Stimulated activated CD8-positive, alpha-beta memory T cell treated with anti-CD3 and anti-CD28 coated beads, Interleukin-2, amount 100 ng/mL, for 48 hours (primary cell): ENCODE results near the gene DOCK10.

Experiments
- DNase-seq, 2 donors: peaks; one replicate each; pipeline ENCODE4 v3.0.0-alpha.2; 2020; ENCODE audit warnings: low read depth in 2 of 2

DOCK10 gene

DNA sequence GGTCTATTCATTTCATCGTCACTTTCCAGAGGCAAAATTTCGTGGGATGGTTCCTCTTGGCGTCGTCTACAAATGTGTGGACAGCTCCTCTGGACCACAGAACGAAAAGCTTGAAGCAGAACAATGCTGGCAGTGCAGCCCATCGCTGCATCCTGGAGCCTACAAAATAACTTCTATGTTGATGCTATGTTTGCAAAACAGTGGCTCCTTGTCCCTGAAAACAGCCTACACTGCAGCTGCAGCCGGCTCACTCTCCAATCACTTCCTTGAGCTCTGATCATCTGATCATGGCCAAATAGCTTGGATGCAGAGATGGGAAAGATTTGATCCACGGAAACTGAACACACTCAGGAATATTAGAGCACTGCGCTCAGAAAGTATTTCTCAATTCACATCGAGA, 60.0 kb downstream of the DOCK10 start:
- no peak for DNase-seq

DNA sequence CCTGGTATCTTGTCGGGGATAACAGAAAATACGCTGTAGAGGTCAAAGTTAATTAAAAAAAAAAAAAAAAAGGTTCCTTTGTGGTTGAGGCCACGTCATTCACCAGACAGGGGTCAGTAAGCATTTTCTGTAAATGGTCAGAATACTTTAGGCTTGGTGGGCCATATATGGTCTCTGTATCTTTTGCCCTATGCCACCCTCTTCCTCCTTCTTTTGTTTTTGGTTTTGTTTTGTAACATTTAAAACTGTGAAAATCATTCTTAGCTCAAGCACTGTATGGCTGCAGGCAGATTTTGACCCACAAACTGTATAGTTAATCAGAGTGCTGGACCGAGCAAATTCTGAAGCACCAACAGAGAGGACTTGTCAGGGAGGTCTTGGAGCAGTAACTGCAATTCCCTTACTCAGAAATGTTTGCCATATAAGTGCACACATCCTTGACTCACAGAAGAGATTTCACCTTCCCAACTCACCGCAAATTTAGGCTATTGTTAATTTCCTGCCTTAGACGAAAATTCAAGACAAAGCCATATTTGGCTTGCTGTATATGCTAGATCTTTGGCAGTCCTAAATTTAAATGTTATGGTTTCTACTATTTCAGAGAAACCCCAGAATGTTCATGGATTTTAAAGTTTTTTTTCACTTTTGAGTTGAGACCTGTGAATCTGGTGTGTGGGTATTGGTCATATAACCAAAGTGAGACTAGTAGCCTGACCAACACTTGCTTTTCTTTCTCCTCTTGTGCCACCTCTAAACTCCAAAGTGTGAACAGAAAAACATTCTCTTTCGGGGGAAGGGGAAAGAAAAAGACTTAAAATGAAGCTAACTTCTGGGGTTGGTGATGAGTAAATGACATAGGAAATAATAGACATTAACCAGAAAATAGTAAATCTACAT, 65.4 kb downstream of the DOCK10 start:
- DNase-seq: no peak

DNA sequence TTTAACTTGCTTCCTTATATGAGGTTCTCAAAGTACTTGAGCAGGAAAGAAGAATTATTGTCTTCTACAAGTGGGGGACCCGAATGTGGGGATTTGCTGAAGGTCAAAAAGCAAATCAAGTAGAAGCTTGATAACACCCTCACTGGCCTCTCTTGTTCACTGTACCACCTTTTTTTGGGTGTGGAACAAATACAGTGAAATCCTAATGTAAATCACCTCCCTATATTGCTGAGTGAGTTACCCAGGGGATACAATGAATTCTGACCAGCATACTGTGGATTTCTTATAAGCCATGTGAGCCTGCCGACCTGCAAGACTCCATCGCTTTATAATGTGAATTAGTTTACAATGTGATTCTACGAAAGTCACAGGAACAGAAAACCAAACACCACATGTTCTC, 66.5 kb downstream of the DOCK10 start:
- DNase-seq: no peak

DNA sequence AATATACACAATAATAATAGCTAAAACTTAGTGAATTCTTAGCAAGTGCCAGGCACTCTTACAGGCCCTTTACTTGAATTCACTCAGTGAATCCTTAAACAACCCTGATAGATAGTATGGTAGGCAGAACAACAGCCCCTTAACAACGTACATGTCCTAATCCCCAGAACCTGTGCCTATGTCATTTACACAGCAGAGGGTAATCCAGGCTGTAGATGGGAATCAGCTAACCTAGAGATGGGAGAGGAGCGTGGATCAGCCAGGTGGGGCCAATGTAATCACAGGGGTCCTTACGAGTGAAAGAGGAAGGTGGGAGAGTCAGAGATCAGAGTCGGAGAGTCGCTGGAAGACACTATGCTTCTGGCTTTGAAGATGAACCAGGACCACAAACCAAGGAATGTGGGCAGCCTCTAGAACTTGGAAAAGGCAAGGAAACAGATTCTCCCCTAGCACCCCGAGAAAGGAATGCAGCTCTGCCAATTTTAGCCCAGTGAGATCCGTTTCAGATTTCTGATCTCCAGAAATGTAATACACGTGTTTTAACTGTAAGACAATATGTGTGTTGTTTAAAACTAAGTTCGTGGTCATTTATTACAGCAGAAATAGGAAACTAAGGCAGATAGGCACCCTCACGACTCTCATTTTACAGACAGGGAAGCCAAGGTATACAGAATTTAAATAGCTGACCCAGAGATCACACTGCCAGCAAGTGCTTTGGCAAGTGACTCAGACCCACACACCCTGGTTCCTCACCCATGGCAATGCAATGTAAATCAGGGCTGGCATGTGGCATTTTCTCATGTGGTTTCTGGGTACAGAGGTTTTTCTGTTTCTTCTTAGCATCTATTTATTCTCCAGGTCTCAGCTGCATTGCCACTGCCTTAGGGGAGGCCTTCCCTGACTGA, 68.9 kb downstream of the DOCK10 start:
- DNase-seq: no peak

DNA sequence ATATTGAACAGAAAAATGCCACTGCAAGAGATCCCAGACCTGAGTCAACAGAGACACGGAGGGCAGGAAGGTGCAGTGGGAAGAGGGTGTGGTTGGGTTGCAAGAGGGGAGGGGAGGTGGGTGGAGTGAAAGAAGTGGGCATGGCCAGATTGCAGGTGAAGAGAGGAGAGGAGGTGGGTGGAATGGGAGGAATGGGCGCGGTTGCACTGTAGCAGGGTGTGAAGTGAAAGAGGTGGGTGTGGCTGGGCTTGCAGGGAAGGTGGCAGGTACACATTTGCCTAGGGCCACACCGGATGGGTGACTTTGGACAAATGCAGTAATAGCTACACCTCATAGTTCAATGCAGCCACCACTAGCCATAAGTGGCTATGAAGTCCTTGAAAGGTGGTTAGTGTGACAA, 71.1 kb downstream of the DOCK10 start:
- DNase-seq: no peak

DNA sequence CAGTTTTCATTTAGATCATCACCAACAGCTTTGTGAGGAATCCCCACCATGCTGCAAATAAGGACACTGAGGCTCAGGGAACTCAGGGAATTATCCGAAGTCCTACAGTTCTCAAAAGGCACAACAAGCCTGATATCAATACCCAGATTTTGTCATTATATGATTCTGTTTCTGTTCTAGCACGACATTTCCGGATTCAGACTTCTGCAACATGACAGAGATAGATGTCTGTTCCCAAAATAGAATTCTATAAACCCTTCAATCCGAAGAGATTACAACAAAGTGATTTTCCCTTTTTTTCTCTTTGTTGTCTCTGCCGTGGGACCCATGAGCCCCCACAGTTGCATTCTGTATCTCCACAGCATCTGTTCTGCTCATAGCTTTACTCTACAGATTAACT, 72.0 kb downstream of the DOCK10 start:
- no peak for DNase-seq

DNA sequence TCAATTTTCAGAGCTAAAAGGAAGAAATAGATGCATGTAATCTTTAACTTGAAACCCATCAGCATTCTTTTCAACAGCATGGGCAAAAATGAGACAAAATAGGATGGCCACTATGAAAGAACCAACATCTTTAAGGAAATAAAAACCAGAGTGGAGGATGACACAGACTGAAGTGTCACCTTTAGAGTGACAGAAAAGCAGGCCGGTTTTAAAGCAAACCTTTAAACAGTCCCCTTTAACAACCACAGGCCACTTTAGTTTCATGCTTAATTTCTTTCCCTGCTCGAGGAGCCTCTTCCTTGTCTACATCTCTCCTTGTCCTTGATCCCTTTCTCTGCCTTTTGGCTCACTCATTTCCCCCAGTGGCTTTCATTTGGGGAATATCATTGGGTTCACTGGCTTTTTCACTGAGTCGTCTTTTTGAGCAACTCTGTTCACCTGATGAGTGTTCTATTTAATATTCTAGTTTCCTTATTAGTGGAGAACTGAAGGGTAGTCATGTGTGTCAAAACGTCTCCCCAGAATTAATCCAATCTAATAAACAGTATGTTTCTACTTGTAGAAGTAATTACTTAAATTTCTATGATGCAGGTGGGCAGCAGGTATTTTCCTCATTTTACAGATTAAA, 72.5 kb downstream of the DOCK10 start:
- no peak for DNase-seq

DNA sequence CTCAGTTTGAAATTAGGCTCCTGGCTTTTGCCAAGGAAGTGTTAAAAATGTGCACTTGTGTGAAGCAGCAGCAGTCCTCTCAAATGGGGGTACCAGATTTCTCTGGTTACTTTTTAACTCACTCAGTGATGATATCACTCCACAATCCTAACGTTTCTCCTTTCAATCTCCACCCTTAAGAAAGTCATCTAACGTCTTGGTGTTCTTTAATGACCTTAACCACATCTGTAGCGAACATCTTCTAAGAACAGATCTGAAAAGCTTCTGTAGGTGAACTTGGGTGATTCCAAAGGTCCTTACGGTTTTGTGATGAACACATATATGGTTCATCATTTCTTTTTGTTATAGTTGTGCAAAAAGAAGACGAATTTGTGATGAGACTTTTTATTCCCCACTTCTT, 73.2 kb downstream of the DOCK10 start:
- no peak for DNase-seq

DNA sequence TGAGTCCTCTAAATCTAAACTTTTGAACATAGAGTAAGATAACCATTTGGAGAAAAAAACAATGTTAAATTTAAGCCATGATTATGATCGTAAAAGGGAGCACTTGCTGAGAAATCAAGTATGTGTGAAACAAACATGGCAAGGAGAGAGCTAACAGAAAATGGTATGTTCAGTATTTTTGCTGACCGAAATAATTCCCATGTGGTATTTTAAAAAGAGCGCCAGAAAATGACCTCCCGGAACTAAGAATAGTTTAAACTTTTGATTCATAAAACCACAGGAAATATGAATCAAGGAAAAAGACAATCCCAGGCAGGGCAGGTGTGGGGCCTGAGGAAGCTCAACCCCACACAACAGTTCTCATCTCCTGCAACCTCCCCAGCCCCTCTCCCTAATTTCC, 74.2 kb downstream of the DOCK10 start:
- DNase-seq: no peak

DNA sequence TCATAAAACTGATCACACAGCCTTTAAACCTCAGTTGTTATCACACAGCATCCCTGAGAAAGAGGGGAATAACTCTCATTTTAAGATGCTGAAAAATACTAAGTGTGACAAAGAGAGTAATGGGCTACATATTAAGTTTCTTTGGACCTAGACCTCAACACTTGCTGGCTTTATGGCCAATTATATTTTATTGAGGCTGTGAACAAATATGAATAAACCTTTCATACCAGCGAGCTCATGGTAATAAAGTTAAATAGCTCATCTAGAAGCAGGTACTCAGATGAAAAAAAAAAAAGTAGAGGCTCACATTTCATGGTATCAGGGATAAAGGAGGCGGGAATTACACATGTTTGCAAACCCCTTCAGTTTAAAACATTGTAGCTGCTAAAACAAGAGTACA, 75.7 kb downstream of the DOCK10 start:
- DNase-seq: no peak

DNA sequence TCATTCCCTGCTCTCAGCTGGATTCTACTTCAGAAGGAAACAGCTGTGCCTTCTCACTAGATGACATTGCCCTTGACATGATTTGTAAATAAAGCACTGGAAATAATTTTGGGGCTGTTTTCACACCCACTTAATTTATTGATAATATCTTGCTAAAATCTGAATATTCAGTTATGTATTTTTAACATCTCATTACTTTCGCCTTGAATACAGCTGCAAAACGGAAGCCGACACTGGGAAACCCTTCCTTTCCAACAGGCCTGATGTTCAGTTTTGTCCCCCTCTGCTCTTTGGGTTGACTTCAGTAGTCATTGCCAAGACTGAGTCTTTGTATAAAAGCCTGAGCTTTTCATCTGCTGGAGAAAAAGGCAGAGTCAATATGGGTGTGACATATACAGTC, 82.7 kb downstream of the DOCK10 start:
- DNase-seq: no peak

DNA sequence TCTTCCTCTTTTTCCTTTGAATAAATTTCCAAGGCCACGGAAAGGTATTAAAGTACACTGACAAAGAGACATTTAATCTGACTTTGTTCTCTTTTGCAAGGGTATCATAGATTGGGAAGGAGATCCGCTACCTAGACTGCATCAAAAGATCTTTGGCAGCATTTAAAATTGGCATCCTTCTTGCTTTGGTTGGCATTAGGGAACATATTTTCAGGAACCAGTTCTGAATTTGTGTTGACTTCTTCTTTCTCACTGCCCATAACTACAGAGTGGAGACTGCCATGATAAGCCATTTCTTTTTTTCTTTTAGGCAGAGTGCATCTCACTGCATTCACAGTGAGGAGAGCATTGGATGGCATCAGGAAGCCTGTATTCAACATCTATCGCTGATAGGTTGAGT, 83.4 kb downstream of the DOCK10 start:
- DNase-seq: no peak

DNA sequence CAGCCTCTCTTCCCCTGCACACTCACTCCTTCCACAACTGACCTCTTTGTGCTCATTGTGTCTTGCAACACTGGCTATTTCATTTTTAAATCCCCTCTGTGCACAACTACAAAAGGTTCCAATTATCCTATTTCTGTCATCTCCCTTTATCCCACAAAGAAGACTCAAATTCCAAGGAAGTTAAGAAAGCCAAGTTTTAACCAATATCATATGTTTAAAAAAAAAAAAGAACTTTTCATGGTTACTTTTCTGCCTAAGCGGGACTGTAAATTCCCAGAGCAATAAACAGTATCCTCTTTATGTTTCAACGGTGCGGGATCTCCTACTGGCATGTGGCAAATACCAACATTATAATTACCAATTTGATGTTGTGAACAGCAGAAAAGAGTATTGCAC, 83.8 kb downstream of the DOCK10 start:
- no peak for DNase-seq

DNA sequence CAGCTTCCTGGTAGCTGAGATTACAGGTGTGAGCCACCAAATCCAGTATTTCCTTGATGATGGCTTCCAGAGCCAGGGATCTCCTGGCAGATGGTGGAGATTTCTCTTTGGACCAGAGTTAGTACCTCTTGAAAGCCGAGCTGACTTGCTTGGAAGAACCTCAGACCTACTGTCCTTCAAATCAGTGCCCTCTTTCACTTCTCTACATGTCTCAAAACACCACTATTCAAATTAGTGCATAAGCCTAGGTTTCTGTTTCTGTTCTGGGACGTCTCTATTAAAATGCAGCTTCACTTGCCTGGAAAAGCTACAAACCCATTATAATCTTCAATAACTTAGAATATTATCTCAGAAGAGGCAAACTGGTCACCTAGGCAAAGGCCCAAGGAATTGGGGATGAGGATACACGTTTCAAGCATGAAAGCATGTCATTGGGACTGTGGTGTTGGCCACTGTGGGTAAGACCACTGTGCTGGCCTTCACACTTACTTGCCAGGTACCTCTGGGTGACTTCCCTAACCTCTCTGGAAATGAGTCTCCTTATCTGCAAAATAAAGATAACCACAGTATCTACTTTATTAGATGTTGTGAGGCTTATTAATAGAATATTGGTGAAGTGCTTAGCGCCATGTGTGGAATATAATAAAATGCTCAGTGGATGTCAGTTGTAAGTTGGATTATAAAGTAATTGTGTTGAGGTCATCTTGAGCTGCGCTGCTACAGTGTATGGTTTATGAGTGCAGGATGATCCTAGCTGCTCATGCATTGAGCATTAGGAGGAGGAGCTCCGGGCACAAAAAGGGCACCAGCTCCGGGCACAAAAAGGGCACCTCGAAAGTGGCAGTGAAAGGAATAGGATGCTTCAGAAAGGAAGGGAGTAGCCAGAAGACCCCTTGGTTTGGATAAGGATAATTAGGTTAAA, 84.5 kb downstream of the DOCK10 start:
- no peak for DNase-seq

DNA sequence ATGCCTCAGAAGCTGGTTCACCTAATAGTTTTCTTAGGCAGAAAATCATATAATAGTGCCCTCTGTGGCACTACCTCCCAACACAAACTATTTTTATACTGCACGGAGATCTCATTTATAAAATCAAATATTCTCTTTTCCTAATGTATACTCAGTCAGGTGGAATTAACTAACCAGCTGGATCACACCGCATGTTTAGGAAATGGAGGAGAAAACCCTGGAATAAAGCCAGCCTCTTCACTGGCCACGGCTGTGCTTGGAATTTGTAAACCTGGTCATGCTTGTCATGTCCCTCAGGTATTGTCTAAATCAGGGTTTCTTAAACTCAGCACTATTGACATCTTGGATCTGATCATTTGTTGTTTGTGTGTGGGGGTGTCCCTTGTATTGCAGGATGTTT, 85.6 kb downstream of the DOCK10 start:
- no peak for DNase-seq

DNA sequence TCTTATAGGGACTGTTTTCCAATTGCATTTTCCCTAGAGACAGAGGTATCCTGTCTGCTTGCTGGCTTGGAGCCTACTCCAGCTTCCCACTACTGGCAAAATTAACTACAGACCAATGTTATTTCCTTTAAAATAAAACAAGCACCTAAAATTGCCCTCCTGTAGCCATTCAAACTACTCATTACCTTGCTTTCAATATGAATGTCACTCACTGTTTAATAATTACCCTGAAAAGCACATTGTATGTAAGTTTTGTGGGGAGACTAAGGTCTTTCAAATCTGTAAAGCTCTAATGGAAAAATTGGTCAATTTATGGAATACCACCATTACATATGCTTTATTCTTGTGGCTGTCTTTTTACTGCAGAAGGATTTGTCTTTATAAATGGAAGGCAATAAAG, 87.3 kb downstream of the DOCK10 start:
- DNase-seq: no peak

DNA sequence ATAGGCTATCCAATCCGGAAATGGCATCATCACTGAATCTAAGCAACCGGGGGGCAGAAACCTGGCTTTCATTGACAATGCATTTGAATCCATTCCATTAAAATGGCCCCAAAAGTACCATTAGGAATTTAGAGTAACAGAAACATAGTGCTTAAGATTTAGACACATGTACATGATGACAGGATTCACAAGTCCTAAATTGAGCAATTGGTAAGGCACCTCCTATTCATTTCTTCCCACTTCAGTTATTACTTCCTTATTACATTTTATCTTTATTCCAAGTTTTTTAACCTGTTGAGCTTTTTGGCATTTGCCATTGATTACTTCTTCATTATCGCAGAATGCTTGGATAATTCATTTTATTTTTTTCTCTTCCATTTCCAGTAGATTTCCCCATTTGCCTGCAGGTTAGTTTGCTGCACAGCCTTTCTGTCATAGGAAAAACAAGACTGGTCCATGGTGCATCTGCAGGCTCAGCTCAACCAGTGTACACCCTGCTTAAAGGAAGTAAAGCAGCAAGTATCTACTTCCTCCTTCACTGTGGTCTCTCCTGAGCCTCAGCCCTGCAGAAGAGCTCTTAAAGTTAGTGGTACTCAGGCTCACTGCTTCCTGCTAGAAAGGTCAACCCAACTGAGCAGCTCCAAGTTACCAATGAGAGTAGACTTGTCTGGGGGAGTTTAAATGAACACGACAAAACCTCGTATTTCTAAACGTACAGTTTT, 89.2 kb downstream of the DOCK10 start:
- DNase-seq: no peak

DNA sequence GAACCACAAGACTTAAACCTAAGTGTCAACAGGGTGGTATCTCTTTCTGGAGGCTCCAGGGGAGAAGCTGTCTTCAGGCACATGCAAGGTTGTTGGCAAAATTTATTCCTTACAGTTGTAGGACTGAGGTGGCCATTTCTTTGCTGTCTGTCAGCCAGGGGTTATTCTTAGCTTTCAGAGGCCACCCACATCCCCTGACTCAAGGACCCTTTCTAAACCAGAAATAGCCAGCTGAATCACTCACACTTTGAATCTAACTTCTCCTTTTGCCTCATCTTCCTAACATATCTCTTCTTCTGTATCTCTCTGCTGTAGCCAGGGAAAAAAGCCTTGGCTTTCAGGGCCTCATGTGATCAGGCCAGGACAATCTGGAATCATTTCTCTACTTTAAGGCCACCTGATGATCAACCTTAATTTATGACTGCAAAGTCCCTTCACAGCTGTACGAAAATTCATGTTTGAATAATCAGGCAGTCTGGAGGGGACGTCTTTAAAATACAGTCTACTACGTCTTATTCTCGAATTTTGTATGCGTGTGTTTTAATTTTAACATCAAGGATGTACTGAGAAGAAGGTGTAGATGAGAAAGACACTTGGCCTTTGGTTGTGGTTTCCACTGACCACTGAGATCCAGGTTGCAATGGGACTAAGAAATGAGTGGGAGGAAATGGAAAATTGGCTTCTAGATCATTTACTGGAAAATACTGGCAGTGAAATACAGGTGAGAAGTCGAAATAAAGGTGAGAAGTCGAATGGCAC, 90.4 kb downstream of the DOCK10 start:
- no peak for DNase-seq

DNA sequence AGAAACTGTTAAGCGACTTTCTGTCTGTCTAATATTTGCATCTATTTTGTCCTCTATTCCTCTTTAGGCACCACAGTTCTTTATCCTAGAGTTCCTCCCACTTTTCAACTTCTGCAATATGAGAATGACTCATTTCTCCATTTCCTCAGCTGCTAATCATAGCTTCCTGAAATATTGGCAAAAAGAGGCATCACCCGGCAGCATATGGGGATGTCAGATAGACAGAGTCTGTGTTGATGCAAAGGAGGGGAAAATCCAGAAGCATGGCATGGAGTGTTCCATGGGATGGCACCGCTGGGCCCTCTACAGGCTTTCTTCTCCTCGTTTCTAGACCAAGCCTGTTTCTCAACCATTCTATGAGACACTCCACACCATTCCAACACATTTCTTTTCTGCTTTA, 93.4 kb downstream of the DOCK10 start:
- DNase-seq: no peak

DNA sequence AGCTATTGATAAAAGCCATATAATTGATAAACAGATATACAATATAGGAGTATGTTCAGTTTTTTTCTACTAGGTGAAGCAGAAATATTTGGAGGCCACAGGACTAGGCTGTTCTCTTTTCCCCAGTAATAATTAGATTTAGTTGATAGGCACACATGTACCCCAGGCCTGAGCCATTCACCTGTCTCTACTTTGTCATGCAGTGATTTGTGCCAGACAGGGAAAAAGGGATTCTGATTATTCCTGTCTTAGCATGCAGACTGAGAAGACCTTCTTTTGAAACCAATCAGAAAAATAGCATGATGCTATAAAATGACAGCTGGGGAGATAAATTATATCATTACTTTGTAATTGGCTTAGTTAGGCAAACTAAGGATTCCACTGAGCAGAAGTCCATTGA, 94.3 kb downstream of the DOCK10 start:
- DNase-seq: no peak
